ENCODE data around the gene KDM7A. TPM values are rescaled to one million over a fixed set of nuclear protein-coding genes. Genes with fewer than 3 reads are reported as not detected.
A peak's percentile ranks its signal among the peaks of the same experiment; 100 is the strongest.

The KDM7A gene
- total RNA-seq, 1 donor from 2014 or later: 13.8 TPM

DNA sequence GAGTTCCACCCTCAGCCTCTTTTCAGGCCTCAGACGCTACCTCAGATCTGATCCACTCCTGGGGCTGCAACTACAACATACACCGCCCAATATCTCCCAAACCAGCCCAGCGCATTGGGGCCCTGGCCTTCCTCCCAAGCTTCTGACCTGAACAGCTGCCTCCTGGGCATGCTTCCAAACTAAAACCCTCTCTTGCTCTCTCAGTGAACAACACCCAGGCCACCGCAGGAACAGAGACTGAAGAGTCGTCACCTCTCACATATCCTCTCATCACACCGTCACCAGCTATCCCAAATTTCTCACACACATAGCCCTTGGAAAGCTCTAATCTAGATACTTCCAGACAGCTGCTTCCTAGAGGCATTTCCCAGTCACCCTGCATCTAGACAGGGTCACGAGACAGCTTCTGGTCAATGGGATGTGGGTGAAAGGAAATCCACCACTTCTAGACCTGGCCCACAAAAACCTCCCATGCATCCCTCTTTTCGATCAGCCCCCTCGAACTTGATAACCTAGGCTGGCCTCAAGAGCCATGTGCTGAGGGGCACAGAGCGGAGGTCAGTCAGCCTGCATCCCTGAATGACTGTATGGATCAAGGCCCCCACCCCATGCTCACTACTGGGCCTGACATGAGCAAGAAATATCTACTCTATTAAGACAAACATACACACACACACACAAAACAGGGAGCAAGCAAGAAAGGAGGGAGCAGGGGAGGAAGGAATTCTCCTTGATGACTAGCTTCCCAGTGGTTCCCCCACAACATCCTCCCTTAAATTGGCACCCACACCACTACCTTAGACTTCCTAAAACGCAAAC lies 115.8 kb downstream of the KDM7A start:
- CTCF ChIA-PET: no interaction called here
- Mint-ChIP-seq H3K27ac (peak overlapping the region; percentile 98), H3K27me3 (no peaks in the 10 kb centered on the region), H3K4me3 (peak overlapping the region; percentile 97), H3K9me3 (peaks cover 6% of the 10 kb centered on the region), H3K36me3 (ENCODE audit: low read depth) (peaks cover 27% of the 10 kb centered on the region), H3K4me1 (peaks cover 62% of the 10 kb centered on the region)
- DNase-seq: no peak
- intact Hi-C loops (cut with micrococcal nuclease): loop anchor here (5.0 to 10.0 kb wide), 2 partner anchors 331 to 946 kb away; no protein-coding TSS in a partner anchor
- no peak for ATAC-seq (ENCODE audit: low read depth)
- POLR2A ChIA-PET: interaction anchor here (0.9 to 2.6 kb wide), 3 partner anchors 114 to 169 kb away, joined by 3 to 10 read pairs (median 8); no protein-coding TSS in a partner anchor
- TF ChIP-seq, protein P1, sequence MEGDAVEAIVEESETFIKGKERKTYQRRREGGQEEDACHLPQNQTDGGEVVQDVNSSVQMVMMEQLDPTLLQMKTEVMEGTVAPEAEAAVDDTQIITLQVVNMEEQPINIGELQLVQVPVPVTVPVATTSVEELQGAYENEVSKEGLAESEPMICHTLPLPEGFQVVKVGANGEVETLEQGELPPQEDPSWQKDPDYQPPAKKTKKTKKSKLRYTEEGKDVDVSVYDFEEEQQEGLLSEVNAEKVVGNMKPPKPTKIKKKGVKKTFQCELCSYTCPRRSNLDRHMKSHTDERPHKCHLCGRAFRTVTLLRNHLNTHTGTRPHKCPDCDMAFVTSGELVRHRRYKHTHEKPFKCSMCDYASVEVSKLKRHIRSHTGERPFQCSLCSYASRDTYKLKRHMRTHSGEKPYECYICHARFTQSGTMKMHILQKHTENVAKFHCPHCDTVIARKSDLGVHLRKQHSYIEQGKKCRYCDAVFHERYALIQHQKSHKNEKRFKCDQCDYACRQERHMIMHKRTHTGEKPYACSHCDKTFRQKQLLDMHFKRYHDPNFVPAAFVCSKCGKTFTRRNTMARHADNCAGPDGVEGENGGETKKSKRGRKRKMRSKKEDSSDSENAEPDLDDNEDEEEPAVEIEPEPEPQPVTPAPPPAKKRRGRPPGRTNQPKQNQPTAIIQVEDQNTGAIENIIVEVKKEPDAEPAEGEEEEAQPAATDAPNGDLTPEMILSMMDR (IDR thresholded peaks at IDR 0.05): no peak

GRCh38 chr7:140060243-140060630 lies 116.5 kb downstream of the KDM7A start:
- peaks cover 66% of the 10 kb centered on the region for H3K4me1 Mint-ChIP-seq
- DNase-seq: no peak
- H3K4me3 Mint-ChIP-seq: peak overlapping the region; percentile 97
- ATAC-seq (ENCODE audit: low read depth): no peak
- CTCF ChIA-PET: no interaction called here
- TF ChIP-seq, protein P1 (IDR thresholded peaks at IDR 0.05): no peak
- H3K9me3 Mint-ChIP-seq: no peaks in the 10 kb centered on the region
- POLR2A ChIA-PET: no interaction called here
- intact Hi-C loops (cut with micrococcal nuclease): loop anchor here (5.0 to 10.0 kb wide), 2 partner anchors 332 to 945 kb away; no protein-coding TSS in a partner anchor
- peaks cover 34% of the 10 kb centered on the region for H3K36me3 Mint-ChIP-seq (ENCODE audit: low read depth)
- H3K27ac Mint-ChIP-seq: peak overlapping the region; percentile 67
- no peaks in the 10 kb centered on the region for H3K27me3 Mint-ChIP-seq

DNA sequence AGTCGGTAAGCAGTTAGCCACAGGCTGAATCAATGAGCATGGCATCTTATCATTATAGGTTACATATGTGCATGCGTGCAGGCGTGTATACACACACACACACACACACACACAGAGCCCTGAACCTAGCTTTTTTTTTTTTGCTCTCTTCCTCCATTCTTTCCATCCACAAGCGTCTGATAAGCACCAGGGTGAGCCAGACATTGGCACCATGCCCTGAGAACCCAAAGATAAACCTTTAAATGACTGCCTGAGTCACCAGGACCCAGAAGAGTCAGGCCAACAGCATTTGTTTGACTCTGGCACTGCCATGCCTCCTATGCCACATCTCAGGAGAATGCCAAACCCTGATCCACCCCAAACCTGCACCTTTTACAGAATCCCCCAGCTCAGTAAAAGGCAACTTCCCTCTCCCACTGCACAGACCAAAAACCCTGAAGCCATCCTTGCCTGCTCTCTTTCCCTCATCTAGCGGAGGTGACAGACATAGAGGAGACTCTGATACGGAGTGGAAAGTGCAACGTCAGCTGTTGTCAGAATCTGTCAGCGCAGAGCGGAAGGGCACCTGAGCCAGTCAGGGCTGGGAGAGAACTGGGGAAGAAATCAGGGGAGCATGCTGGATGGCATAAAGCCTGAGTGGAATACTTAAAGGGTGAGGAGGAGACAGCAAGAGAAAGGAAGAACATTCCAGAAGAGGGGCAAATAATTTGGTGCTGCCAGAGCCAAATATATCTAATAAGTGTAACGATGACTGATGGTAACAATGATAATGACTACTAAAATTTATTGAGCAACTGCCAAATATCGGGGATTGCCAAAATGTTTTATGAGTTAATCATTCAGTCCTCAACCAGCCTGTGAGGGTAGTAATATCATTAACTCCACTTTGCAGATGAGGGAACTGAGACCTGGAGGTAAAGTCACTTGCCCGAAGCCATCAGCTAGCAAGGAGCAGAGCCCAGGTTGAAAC lies 117.2 kb downstream of the KDM7A start:
- CTCF ChIA-PET: no interaction called here
- Mint-ChIP-seq H3K27ac (peak overlapping the region; percentile 67), H3K4me3 (peak overlapping the region; percentile 97), H3K27me3 (no peaks in the 10 kb centered on the region), H3K4me1 (peaks cover 72% of the 10 kb centered on the region), H3K36me3 (ENCODE audit: low read depth) (peaks cover 36% of the 10 kb centered on the region), H3K9me3 (no peaks in the 10 kb centered on the region)
- TF ChIP-seq, protein P1 (IDR thresholded peaks at IDR 0.05): no peak
- intact Hi-C loops (cut with micrococcal nuclease): loop anchor here (5.0 to 10.0 kb wide), 2 partner anchors 333 to 945 kb away; no protein-coding TSS in a partner anchor
- DNase-seq (no peak), ATAC-seq (ENCODE audit: low read depth) (no peak)
- POLR2A ChIA-PET: no interaction called here

- ChIA-PET POLR2A (interaction anchor here (0.6 kb wide), 1 partner anchor 82 kb away, joined by 6 read pairs; no protein-coding TSS in a partner anchor), CTCF (no interaction called here)
- ATAC-seq (ENCODE audit: low read depth): no peak
- intact Hi-C loops (cut with micrococcal nuclease): no loop called here
- no peak for DNase-seq
- no peaks in the 10 kb centered on the region for H3K27me3 Mint-ChIP-seq
- peaks cover 41% of the 10 kb centered on the region for H3K36me3 Mint-ChIP-seq (ENCODE audit: low read depth)
- H3K9me3 Mint-ChIP-seq: no peaks in the 10 kb centered on the region
- peak overlapping the region; percentile 41 for H3K27ac Mint-ChIP-seq
- no peak overlapping the region for H3K4me3 Mint-ChIP-seq
- H3K4me1 Mint-ChIP-seq: peaks cover 82% of the 10 kb centered on the region
- TF ChIP-seq, protein P1 (IDR thresholded peaks at IDR 0.05): no peak
Observed at GRCh38 chr7:140058517-140058916, 118.3 kb downstream of the KDM7A start.
